GM19438 (cell line): Measurements from ENCODE around the gene PRDX5.
A peak's percentile ranks its signal among the peaks of the same experiment; 100 is the strongest.
"Not testable (repeated sequence)": the region's sequence is repeated elsewhere in the genome, so short reads cannot be mapped to it uniquely, and the experiment has no call there.

Source experiments
- ATAC-seq: cut with Tn5 transposase; IDR thresholded peaks from one replicate; pipeline ENCODE4 v1.9.1; 2021; ENCODE audit warnings: low read depth; ENCODE audit not compliant: unreplicated experiment

The PRDX5 gene

DNA sequence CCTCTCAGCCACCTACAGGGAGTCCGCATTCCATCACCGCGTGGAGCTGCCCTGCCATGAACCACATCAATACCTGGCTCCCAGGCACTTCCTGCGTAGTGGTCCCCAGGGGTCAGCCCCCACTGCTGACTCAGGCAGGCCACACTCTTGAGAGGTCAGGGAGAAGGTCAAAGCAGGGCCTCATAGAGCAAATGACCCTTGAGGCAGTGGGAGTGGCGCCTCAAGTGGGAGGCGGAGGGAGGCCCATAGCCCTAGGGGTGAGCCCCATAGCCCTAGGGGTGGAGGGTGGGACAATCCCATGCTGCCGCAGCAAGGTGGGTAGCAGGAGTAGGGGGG is 5.0 kb downstream of the PRDX5 start:
- no peak for ATAC-seq

DNA sequence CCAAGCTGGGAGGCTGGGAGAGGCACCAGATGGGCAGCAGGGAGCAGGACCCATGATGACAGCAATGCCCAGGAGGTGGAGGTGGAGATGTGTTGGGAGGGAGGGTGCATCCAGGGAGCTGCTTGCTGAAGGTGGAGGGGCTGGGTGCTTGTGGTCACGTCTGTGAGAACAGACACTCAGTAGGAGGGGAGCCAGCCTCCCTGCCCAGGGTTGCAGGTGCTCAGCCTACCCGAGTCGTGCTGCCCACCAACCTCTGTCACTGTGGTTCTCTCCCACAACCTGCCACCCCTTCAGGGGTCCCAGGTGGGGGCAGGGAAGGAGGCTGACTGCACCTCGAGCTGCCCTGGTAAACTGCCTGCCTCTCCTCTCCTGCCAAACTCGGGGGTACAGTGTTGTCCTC is 5.5 kb downstream of the PRDX5 start:
- ATAC-seq = no peak

DNA sequence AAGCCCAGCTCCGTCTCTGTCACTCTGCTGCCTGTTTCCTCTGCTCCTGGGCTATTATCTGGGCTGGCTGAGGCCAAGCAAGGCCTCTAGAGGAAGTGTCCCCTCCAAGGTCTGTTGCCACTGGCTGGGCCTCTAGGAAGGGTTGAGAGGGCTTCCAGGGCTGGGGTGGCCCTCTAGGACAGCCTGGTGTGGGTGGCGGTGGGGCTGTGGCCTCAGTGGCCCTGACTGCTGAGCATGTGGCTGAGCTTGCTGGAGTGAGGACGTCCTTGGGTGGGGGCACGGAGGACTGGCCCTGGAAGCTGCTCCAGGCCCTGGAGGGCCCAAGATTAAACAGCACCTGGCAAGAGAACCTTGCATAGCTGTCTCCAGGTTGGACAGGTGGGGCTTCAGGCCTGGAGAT is 6.1 kb downstream of the PRDX5 start:
- not testable (repeated sequence) for ATAC-seq

DNA sequence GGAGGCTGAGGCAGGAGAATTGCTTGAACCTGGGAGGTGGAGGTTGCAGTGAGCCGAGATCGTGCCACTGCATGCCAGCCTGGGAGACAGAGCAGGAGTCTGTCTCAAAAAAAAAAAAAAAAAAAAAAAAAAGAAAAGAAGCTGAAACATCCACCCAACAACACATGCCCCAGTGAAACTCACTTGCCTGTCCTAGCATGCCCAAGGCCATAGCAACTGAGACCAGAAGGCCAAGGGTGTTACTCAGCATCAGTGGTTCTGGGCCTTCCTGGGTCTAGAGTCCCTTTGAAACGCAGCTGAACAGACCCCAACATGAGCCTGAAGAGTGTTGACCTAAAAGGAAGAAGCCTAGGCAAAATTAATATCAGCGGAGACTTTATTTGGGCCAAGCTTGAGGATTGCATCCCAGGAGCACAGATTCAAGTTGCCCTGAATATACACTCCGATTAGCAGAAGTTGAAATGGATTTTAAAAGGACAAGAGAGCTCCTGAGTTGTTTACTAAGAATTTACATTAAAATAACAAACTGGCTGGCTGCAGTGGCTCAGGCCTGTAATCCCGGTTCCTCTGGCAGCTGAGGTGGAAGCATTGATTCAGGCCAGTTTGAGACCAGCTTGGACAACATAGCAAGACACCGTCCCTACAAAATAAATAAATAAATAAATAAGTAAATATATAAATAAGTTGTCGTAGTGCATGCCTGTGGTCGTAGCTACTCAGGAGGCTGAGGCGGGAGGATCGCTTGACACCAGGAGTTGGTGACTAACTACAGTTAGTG is 7.0 kb downstream of the PRDX5 start:
- ATAC-seq = no peak

DNA sequence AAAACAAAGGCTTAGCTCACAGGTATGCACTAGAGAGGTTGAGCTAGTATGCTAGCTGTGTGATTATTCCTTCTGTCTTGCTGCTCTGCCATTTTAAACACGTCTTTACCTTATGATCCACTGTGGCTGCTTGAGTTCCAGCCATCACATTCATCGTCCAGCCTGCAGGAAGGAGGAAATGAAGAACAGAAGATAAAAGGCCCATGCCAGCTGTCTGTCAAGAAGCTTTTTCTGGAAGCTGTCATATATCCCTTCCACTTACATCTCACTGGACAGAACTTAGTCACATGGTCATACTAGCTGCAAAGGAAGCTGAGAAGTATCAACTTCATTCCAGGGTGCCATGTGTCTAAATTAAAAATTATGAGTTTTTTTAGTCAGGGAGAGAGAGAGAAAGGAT is 9.5 kb downstream of the PRDX5 start:
- ATAC-seq = no peak

DNA sequence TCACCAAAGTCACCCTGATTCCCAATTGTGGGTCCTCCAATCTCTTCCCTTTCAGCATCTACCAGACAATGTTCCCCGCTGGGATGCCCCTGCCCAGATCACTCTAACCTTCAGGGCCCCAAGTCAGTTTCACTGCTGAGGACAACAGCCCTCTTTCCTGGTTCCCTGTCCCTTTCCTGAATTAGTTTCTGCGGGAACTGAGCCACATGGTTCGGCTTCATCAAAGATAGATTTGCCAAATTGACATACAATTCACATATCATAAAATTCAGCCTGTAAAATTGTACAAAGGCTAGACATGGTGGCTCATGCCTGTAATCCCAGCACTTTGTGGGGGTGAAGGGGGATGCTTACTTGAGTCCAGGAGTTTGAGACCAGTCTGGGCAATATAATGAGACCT is 10.1 kb downstream of the PRDX5 start:
- ATAC-seq = no peak

DNA sequence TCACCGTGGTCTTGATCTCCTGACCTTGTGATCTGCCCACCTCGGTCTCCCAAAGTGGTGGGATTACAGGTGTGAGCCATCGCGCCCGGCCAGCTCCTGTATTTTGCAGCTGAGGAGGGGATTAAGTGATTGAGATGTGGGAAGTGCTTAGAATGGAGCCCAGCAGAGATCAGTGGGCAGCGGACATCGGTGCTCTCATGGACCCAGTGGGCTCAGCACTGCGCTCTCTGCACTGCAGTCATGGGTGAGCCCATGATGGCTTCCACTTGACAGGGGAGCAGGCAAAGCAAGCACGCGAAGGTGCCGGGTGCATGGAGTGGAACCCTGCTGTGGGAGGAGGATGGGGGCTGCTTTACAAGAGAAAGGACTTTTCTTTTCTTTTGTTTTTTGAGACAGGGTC is 13.0 kb downstream of the PRDX5 start:
- ATAC-seq = no peak

DNA sequence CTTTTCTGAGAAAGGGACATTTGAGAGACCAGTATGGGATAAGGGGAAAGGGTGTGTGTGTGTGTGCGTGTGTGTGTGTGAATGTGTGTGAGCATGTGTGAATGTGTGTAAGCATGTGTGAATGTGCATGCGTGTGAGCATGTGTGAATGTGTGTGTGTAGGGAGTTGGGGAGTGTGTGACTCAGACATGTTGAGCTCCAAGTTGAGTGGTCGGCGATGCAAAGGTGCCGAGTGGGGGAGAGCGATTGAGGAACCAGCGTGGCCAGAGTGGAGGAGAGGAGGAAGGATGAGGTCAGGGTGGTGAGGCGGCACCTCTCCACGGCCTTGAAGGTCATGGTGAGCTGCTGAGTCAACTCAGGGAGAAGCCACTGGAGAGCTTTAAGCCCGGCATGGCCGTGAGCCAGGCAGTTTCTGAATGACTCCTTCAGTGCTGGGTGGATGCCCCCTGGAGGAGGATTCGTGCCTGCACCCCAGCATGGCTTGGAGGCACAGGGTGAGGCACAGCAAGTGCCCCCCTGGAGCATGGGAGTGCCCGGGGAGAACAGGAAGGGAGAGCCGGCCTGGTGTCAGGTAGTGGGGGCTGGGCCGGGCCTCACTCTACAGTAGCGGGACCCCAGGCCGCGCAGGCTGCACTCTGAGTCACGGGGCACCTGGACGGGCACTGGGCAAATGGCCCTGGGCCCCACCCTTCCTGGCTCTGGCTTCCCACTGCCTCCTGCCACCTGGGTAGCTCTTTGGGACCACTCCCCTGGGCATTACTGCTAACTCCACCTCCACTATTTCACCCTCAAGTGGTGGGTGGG is 13.8 kb downstream of the PRDX5 start:
- ATAC-seq = peak; percentile 47

DNA sequence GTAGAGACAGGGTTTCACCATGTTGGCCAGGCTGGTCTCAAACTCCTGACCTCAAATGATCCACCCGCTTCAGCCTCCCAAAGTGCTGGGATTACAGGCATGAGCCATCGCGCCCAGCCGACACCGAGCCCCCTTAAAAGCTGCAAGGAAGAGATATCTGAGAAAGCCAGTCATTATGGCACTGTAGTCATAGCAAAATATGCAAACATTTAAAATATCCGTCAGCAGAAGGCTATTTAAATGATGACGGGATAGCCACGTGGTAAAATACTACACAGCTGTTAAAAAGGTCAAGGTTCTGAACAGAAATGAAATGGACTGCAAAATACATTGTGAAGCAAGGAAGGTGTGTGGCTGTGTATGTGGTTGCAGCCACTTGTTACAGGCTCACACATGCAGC is 15.6 kb downstream of the PRDX5 start:
- ATAC-seq = no peak

DNA sequence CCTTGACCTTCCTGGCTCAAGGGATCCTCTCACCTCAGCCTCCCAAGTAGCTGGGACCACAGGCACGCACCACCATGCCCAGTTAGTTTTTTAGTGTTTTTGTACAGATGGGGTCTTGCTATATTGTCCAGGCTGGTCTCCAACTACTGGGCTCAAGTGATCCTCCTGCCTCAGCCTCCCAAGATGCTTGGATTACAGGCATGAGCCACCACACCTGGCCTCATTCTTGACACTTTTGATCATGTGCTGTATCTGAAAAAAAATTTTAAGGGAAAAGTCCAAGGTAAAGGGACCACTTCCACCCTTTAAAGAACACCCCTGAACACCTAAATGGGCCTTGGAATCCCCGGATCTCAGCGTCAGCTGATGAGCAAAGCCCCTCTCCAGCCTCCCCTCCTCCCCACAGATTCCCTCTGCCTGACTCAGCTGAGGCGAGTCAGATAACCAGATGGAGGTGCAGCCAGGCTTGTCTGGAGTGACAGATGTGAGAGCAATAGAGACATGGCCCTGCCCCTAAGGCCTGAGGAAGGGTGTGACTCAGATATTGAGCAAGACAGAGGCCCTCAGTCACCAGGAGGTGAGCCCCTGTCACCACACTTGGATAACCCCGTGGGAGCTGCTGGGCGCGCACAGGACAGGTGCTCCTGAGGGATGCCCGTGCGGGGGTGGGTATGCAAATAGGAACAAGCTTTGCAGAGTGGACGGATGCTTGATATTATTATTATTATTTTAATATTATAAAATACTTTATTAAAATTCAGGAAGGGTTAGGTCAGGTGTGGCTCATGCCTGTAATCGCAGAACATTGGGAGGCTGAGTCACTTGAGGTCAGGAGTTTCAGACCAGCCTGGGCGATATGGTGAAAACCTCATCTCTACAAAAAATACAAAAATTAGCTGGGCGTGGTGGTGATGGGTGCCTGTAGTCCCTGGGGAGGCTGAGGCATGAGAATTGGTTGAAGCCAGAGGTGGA is 17.1 kb downstream of the PRDX5 start:
- ATAC-seq = peak; percentile 69

DNA sequence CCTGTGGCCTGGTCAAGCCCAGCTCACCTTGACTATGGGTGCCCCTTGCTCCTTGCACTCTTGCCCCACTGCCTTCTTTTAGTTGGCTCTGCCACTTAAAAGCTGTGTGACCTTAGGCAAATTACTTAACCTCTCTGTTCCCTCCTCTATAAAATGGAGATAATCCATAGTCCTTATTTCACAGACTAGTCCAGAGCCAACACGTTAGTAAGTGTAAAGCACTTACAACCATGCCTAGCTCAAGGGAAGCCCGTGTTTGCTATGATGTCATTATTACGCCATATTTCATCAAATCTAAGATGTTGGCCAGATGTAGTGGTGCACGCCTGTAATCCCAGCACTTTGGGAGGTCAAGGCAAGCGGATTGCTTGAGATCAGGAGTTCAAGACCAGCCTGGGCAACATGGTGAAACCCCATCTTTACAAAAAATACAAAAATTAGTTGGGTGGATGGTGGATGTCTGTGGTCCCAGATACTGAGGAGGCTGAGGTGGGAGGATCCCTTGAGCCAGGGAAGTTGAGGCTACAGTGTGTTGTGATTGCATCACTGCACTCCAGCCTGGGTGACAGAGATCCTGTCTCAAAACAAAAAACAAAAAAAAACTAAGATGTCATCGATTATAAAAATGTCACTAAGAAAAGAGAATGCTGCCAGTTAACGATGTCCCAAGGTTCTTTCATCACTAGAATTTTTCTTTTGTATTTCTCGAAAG is 19.8 kb downstream of the PRDX5 start:
- no peak for ATAC-seq

DNA sequence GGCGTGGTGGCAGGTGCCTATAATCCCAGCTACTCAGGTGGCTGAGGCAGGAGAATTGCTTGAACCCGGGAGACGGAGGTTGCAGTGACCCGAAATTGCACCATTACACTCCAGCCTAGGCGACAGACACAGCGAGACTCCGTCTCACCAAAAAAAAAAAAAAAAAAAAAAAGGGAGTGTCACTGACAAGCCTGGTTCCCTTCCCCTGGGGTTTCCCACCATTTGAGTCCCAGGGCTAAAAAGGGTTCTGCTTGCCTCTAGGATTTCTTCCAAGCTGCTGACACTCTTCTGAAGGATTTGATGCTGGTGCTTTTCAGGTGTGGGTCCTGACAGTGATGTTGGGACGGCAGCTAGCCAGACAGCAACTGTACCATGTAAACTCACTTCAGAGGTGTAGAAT is 20.8 kb downstream of the PRDX5 start:
- no peak for ATAC-seq

DNA sequence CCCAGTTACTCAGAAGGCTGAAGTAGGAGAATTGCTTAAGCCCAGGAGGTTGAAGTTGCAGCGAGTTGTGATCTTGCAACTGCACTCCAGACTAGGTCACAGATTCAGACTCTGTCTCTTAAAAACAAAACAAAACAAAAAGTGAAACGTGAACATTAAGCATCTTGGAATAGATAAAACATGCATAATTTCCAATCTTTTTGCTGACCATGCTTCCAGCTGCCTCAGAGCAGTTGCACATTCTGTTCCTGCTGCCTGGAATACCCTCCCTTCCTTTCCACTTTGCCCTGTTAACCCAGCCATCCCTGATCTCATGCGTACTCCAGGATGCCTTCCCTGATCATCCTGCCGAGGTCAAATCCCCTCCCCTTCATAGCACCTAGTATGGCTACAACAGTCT is 21.4 kb downstream of the PRDX5 start:
- no peak for ATAC-seq

DNA sequence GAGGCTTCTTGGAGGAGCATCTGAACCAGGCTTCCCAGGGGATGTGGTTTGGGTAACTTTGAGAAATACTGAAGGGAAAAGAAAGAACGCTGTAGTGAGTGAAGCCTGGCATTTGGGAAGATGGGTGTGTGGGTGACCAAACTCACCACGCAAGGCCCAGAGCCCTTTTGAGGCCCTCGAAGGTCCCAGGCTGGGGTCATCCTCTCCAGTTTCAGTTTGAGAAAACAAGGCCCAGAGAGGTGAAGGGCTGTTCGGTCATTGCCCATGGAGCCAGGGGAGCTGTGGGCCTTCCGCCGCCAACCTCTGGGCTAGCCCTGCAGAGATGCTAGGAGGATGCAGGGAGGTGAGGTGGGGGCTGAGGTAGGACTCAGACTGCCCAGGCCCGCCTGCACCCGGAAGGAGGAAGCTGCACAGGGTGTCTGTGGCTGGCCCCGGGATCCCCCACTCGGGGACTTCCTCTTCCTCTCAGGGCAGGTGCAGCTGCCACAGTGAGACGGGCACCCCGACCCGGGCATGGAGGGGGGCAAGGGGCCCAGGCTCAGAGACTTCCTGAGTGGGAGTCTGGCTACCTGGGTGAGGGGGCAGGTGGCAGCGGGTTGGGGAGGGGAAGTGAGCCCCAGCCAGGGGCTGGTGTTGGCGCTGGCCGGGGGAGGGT is 22.0 kb downstream of the PRDX5 start, which contains the start of gene CCDC88B:
Gene CCDC88B (plus strand): TSS at position 451 of the 655 bp plus-strand sequence. CDS start 63 bp downstream, at position 514.
- ATAC-seq = peak; percentile 48

DNA sequence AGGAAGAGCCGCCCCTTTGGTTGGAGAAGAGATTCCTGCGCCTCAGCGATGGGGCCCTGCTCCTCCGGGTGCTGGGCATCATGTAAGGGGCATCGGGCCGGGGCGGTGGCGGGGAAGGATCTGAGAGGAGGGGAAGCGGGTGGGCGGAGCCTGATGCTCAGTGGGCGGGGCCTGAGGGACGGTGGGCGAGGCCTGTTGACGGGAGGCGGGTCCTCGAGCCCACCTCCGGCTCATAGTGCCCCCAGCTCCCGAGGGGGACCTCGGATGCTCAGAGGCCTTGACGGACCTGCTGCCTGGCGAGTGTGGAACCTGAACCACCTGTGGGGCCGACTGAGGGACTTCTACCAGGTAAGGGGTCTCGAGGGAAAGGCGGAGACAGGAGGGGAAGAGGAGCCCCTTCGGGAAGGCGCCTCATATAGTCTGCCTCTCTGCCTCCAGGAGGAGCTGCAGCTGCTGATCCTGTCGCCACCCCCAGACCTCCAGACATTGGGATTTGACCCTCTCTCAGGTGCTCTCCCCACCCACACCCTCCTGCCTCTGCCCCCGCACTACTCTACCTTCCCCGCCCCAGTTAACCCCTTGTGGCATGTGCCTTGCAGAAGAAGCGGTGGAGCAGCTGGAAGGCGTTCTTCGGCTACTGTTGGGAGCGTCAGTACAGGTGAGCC is 22.9 kb downstream of the PRDX5 start:
- ATAC-seq = peak; percentile 38

DNA sequence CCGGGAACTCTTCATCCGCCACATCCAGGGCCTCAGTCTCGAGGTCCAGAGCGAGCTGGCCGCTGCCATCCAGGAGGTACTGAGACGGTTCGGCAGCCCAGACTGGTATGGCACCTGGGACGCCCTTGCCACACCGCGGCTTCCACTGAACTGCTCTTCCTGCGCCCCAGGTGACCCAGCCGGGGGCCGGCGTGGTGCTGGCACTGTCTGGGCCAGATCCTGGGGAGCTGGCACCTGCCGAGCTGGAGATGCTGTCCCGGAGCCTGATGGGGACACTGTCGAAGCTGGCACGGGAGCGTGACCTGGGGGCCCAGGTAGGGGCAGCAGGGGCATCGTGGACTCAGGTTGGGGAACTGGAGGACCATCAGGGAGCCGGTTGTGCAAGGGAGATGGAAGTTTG is 23.5 kb downstream of the PRDX5 start:
- ATAC-seq = no peak

DNA sequence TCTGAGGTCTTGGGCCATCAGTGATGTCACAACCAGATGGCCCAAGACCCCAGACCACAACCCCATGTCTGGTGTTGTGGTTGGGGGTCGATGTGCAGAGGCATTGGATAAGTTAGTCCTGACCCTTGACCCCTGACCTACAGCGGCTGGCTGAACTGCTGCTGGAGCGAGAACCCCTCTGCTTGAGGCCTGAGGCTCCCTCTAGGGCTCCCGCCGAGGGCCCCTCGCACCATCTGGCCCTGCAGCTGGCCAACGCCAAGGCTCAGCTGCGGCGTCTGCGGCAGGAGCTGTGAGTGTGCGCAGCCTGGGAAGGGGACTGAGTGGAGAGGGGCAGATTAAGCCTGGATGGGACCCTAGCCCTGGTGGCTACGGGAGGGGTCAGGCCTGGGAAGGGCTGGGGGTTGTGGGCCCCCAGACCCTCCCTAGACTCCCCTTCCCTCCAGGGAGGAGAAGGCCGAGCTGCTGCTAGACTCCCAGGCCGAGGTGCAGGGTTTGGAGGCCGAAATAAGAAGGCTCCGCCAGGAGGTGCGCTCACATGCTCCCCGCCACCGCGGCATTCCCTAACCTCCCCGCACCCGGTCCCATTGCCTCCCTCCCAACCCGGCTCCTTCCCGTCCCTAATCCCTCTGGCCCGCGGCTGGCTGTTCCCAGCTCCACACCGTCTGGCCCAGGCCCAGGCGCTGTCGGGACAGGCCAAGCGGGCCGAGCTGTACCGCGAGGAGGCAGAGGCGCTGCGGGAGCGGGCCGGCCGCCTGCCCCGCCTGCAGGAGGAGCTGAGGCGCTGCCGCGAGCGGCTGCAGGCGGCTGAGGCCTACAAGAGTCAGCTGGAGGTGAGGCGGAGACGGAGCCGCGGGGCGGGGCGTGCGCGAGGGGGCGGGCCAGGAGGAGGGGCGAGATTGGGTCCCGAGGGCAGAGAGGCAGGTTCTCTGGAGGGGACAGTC is 24.2 kb downstream of the PRDX5 start:
- peak; percentile 52 for ATAC-seq
